IMR-90 (cell line): ENCODE measurements around the gene KRT79. TPM values are rescaled to one million over a fixed set of nuclear protein-coding genes. Genes with fewer than 3 reads are reported as not detected.

Experiments
- ATAC-seq: fragments of 200-7000 bp; cut with Tn5 transposase; 2 replicates; pipeline ENCODE4 v1.9.1; 2020; ENCODE audit warnings: low read depth, mild to moderate bottlenecking, moderate library complexity
- BruUV-seq: library from RNA; stranded (reverse); fragments of 400-500 nt; replicated peaks from 2 replicates; lab custom pipeline; 2021; lab: Mats Ljungman, UMichigan
- CTCF ChIA-PET: fragments of 300-600 bp; formaldehyde crosslinking; extraction: SDS; loops from one replicate; lab custom pipeline; 2021; ENCODE audit warnings: antibody characterized with exemption; lab: Yijun Ruan, JAX
- POLR2A ChIA-PET: fragments of 300-600 bp; sonication (Branson Sonifier 250); formaldehyde crosslinking; loops from one replicate; lab custom pipeline; 2022; ENCODE audit warnings: antibody characterized with exemption; ENCODE audit not compliant: unreplicated experiment; lab: Charles Lee
- DNase-seq: peaks from one replicate; pipeline ENCODE4 v3.0.0; 2013
- H2AFZ ChIP-seq: replicated peaks from 2 replicates; pipeline ENCODE3; 2013; ENCODE audit warnings: low read length, mild to moderate bottlenecking; ENCODE audit not compliant: poor library complexity
- H2AK5ac ChIP-seq: 2 replicates; pipeline ENCODE4 v1.6.1; 2013; ENCODE audit warnings: low read depth, low read length, inconsistent platforms
- H2AK9ac ChIP-seq: replicated peaks from 2 replicates; pipeline ENCODE3; 2013; ENCODE audit warnings: mild to moderate bottlenecking, low read depth, low read length, moderate library complexity; ENCODE audit not compliant: poor library complexity
- H2BK120ac ChIP-seq: 2 replicates; pipeline ENCODE4 v1.6.1; 2013; ENCODE audit warnings: low read depth, low read length, inconsistent platforms
- H2BK15ac ChIP-seq: 3 replicates; pipeline ENCODE4 v1.6.1; 2013; ENCODE audit warnings: low read depth, low read length, inconsistent platforms
- H2BK20ac ChIP-seq: 2 replicates; pipeline ENCODE4 v1.6.1; 2013; ENCODE audit warnings: low read depth, mild to moderate bottlenecking, inconsistent platforms, low read length, moderate library complexity
- H2BK5ac ChIP-seq: 2 replicates; pipeline ENCODE4 v1.6.1; 2013; ENCODE audit warnings: mild to moderate bottlenecking, low read depth, low read length, inconsistent platforms; ENCODE audit not compliant: poor library complexity, severe bottlenecking
- H3K14ac ChIP-seq: replicated peaks from 2 replicates; pipeline ENCODE4 v1.6.1; 2013; ENCODE audit warnings: low read depth, low read length, inconsistent platforms
- H3K18ac ChIP-seq: 2 replicates; pipeline ENCODE4 v1.6.1; 2013; ENCODE audit warnings: low read depth, low read length, control low read depth
- H3K23ac ChIP-seq: 2 replicates; pipeline ENCODE4 v1.6.1; 2013; ENCODE audit warnings: low read depth, low read length, inconsistent platforms
- H3K27ac ChIP-seq: 2 replicates; pipeline ENCODE4 v1.5.1; 2013; ENCODE audit warnings: mild to moderate bottlenecking, control low read depth, low read length; ENCODE audit not compliant: insufficient read depth
- H3K27me3 ChIP-seq: 2 replicates; pipeline ENCODE4 v1.6.1; 2013; ENCODE audit warnings: low read length; ENCODE audit not compliant: control insufficient read depth, insufficient read depth
- H3K36me3 ChIP-seq: 2 replicates; pipeline ENCODE4 v1.6.1; 2013; ENCODE audit warnings: low read length, mixed read lengths; ENCODE audit not compliant: control insufficient read depth, insufficient read depth
- H3K4ac ChIP-seq: 2 replicates; pipeline ENCODE4 v1.6.1; 2013; ENCODE audit warnings: low read depth, low read length, inconsistent platforms
- H3K4me1 ChIP-seq: 2 replicates; pipeline ENCODE4 v1.6.1; 2013; ENCODE audit warnings: low read length, mixed read lengths; ENCODE audit not compliant: control insufficient read depth, insufficient read depth
- H3K4me2 ChIP-seq: 2 replicates; pipeline ENCODE4 v1.6.1; 2013; ENCODE audit warnings: low read depth, mild to moderate bottlenecking, control low read depth, low read length, moderate library complexity
- H3K4me3 ChIP-seq: 2 replicates; pipeline ENCODE4 v1.5.1; 2013; ENCODE audit warnings: low read depth, mild to moderate bottlenecking, control low read depth, low read length, moderate library complexity; ENCODE audit not compliant: insufficient read depth
- H3K56ac ChIP-seq: 2 replicates; pipeline ENCODE4 v1.6.1; 2013; ENCODE audit warnings: low read length, inconsistent platforms; ENCODE audit not compliant: insufficient read depth; ENCODE audit errors: extremely low read depth
- H3K79me1 ChIP-seq, 2 experiments: 2 replicates each; pipeline ENCODE4 v1.6.1; 2013; ENCODE audit warnings: low read length in 2 of 2, inconsistent platforms in 1 of 2, low read depth in 1 of 2
- H3K9ac ChIP-seq: 2 replicates; pipeline ENCODE4 v1.6.1; 2013; ENCODE audit warnings: low read depth, low read length, control low read depth
- H3K9me1 ChIP-seq: 2 replicates; pipeline ENCODE4 v1.6.1; 2013; ENCODE audit warnings: low read length, inconsistent platforms; ENCODE audit not compliant: insufficient read depth
- H3K9me3 ChIP-seq: 2 replicates; pipeline ENCODE4 v1.6.1; 2013; ENCODE audit warnings: low read length; ENCODE audit not compliant: control insufficient read depth, insufficient read depth
- H4K20me1 ChIP-seq: 2 replicates; pipeline ENCODE4 v1.6.1; 2013; ENCODE audit warnings: low read length, inconsistent platforms; ENCODE audit not compliant: insufficient read depth
- H4K5ac ChIP-seq: 2 replicates; pipeline ENCODE4 v1.6.1; 2013; ENCODE audit warnings: mild to moderate bottlenecking, low read depth, low read length, control low read depth
- H4K8ac ChIP-seq, 2 experiments: 2 replicates each; pipeline ENCODE4 v1.6.1; 2013; ENCODE audit warnings: low read depth in 2 of 2, low read length in 2 of 2, control low read depth in 1 of 2, inconsistent platforms in 1 of 2
- H4K91ac ChIP-seq: 2 replicates; pipeline ENCODE4 v1.6.1; 2013; ENCODE audit warnings: low read depth, low read length, inconsistent platforms; ENCODE audit not compliant: insufficient read depth
- BHLHE40 ChIP-seq: fragments of 150-350 bp; IDR thresholded peaks from 2 replicates; pipeline ENCODE4 v1.6.1; 2016; ENCODE audit warnings: mild to moderate bottlenecking, low read depth, low read length
- CEBPB ChIP-seq: IDR thresholded peaks from 2 replicates; pipeline ENCODE4 v1.6.1; 2012; ENCODE audit warnings: low read depth, low read length, improper control_type of control experiment
- CHD1 ChIP-seq: IDR thresholded peaks from 2 replicates; pipeline ENCODE4 v1.6.1; 2012; ENCODE audit warnings: low read depth, low read length, improper control_type of control experiment
- ELK1 ChIP-seq: fragments of 150-350 bp; IDR thresholded peaks from 2 replicates; pipeline ENCODE4 v1.6.1; 2016; ENCODE audit warnings: low read depth, mild to moderate bottlenecking, low read length, moderate library complexity, borderline replicate concordance
- MAFK ChIP-seq: IDR thresholded peaks from 2 replicates; pipeline ENCODE4 v1.6.1; 2012; ENCODE audit warnings: low read depth, low read length, improper control_type of control experiment
- MAZ ChIP-seq: IDR thresholded peaks from 2 replicates; pipeline ENCODE4 v1.6.1; 2012; ENCODE audit warnings: low read depth, mild to moderate bottlenecking, low read length, improper control_type of control experiment, moderate library complexity, borderline replicate concordance
- MXI1 ChIP-seq: IDR thresholded peaks from 2 replicates; pipeline ENCODE4 v1.6.1; 2012; ENCODE audit warnings: low read depth, mild to moderate bottlenecking, low read length, moderate library complexity, borderline replicate concordance
- POLR2A ChIP-seq: IDR thresholded peaks from 2 replicates; pipeline ENCODE4 v1.6.1; 2012; ENCODE audit warnings: mild to moderate bottlenecking, low read depth, low read length
- RAD21 ChIP-seq: IDR thresholded peaks from 2 replicates; pipeline ENCODE4 v1.6.1; 2012; ENCODE audit warnings: low read length, improper control_type of control experiment
- RFX5 ChIP-seq: IDR thresholded peaks from 2 replicates; pipeline ENCODE4 v1.8.0; 2012; ENCODE audit warnings: low read depth, mild to moderate bottlenecking, low read length, moderate library complexity
- SMC3 ChIP-seq: fragments of 150-350 bp; IDR thresholded peaks from 2 replicates; pipeline ENCODE4 v1.6.1; 2016; ENCODE audit warnings: low read depth, mild to moderate bottlenecking, antibody characterized with exemption, low read length, moderate library complexity
- USF2 ChIP-seq: fragments of 150-350 bp; IDR thresholded peaks from 2 replicates; pipeline ENCODE4 v1.6.1; 2017; ENCODE audit warnings: mild to moderate bottlenecking, antibody characterized with exemption, low read length, low read depth
- WGBS, 2 experiments: methylation state at CpG; one replicate each; pipeline versions ENCODE4 v1.1.5 to v1.1.7; 2013; ENCODE audit warnings: missing lambda C conversion rate in 2 of 2; ENCODE audit not compliant: insufficient read length in 1 of 2; ENCODE audit errors: extremely low coverage in 2 of 2; 5-methylcytosine and 5-hydroxymethylcytosine counted together
- dilution Hi-C: fragments of 300-500 bp; cut with HindIII; formaldehyde crosslinking; loops from one replicate; pipeline ENCODE4 v1.14.3; 2018; ENCODE audit warnings: low sequenced_read_pairs; ENCODE audit not compliant: unreplicated experiment
- in situ Hi-C: fragments of 300-500 bp; cut with MboI; formaldehyde crosslinking; loops from 3 replicates; pipeline ENCODE4 v1.14.3; 2019; ENCODE audit warnings: low sequenced_read_pairs, inconsistent platforms, mixed read lengths
- intact Hi-C: fragments of 100-400 bp; cut with micrococcal nuclease; formaldehyde crosslinking; loops from 2 replicates; pipeline ENCODE4 v1.10.0; 2022
- polyA plus RNA-seq, 3 experiments: library from polyadenylated mRNA; depleted of rRNA; stranded (reverse); fragments of >200 nt; gene quantifications; 2 replicates each; pipeline ENCODE4 v1.2.3, GENCODE V29; 2012; ENCODE audit warnings: low replicate concordance in 1 of 3
- total RNA-seq: library from RNA; depleted of rRNA; stranded (reverse); fragments of >200 nt; gene quantifications from 2 replicates; pipeline ENCODE4 v1.2.3, GENCODE V29; 2012
- TF ChIP-seq, protein P1 (sequence below): conservative IDR thresholded peaks from 2 replicates; pipeline ENCODE4 v1.5.1; 2012; ENCODE audit warnings: mild to moderate bottlenecking, low read depth, low read length, improper control_type of control experiment

Gene KRT79
- total and polyA plus RNA-seq, 2 of the 4 experiments (the other 2 are of a cell fraction): under 0.01 to 0.24 TPM

DNA sequence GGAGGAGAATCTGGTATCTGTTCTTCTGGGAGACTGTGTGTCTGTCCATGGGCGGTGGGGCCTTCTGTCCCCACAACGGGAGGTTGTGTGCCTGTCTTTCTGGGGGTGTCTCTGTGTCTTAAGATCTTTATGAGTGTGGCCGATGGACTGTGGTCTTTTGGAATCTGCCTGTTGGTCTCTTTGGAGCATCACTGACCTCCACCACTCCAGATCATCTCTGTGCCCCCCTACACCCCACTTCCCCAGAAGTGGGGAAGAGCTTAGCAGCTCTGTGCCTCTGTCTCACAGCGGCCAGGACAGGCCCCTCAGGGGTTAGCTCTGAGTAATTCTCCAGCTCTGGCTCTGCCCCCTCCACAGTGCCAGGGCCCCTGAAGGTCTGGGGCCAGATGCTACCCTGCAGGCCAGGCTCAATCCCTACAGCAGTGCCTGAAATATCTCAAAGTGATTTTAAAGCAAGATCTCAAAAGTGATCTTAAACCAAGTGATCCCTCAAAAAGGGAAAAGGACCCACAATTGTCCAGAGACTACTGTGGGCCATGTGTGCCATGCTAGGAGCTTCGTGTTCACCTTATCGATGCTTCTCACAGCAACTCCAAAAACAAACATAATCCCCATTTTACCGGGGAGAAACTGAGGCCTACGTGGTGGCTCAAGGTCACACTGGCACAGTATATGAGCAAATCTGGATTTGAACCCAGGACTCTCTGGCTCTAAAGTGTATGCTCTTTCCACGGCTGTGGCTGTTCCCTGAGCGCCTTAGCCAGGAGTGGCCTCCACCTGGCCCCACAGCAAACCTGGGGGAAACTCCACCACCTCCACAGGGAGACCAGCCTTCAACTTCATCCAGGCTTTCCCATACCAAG is 40.7 kb upstream of the KRT79 start:
- Histone ChIP-seq H4K8ac (peak overlapping the region; percentile 72 to 78), H2BK20ac (peak overlapping the region; percentile 94), H3K14ac (peak overlapping the region; percentile 41), H3K4me2 (peak overlapping the region; percentile 78), H3K23ac (peak overlapping the region; percentile 95), H2AFZ (peak overlapping the region; percentile 91), H3K36me3 (no peaks in the 10 kb centered on the region), H3K27ac (peak overlapping the region; percentile 58), H3K79me1 (no peaks in the 10 kb centered on the region), H3K9me3 (no peaks in the 10 kb centered on the region), H3K9me1 (peaks cover 23% of the 10 kb centered on the region), H3K56ac (peak overlapping the region; percentile 74; the same call in 1 of the 2 replicates), H3K9ac (peak overlapping the region; percentile 74), H4K5ac (peak overlapping the region; percentile 79), H3K4me1 (peaks cover 28% of the 10 kb centered on the region), H4K20me1 (no peaks in the 10 kb centered on the region), H3K4me3 (peak overlapping the region; percentile 11; the same call in 1 of the 2 replicates), H2AK9ac (peak overlapping the region; percentile 89), H2BK120ac (peak overlapping the region; percentile 90), H2BK5ac (peak overlapping the region; percentile 68), H3K4ac (peak overlapping the region; percentile 84), H4K91ac (peak overlapping the region; percentile 91), H3K27me3 (no peaks in the 10 kb centered on the region), H2AK5ac (peak overlapping the region; percentile 87), H3K18ac (peak overlapping the region; percentile 76), H2BK15ac (peak overlapping the region; percentile 81; the same call in 2 of the 3 replicates)
- intact Hi-C loops: loop anchor here (5.0 to 10.0 kb wide), 3 partner anchors 483 to 660 kb away; no protein-coding TSS in a partner anchor
- CTCF ChIA-PET: interaction anchor here (1.1 to 1.5 kb wide), 3 partner anchors 9 to 502 kb away, joined by 4 to 7 read pairs (median 5); no protein-coding TSS in a partner anchor
- in situ Hi-C loops: loop anchor here (5.0 kb wide), 3 partner anchors 293 to 728 kb away; no protein-coding TSS in a partner anchor
- dilution Hi-C loops: loop anchor here (25.0 kb wide), 1 partner anchor 112 kb away; no protein-coding TSS in a partner anchor
- no TSS peak for BruUV-seq
- no peak for DNase-seq
- WGBS, 2 experiments: 92% methylated on average over 2 of the region's 10 CpGs; no CpG with 5 or more reads in 1 of the 2 experiments
- no peak for ATAC-seq
- POLR2A ChIA-PET: no interaction called here
- TF ChIP-seq CEBPB: no peak
- TF ChIP-seq SMC3: no peak
- no peak for TF ChIP-seq MXI1
- no peak for TF ChIP-seq MAZ
- no peak for TF ChIP-seq BHLHE40
- no peak for TF ChIP-seq ELK1
- TF ChIP-seq CHD1: no peak
- TF ChIP-seq POLR2A: no peak
- TF ChIP-seq USF2: no peak
- TF ChIP-seq RFX5: no peak
- TF ChIP-seq MAFK: no peak
- TF ChIP-seq, protein P1, sequence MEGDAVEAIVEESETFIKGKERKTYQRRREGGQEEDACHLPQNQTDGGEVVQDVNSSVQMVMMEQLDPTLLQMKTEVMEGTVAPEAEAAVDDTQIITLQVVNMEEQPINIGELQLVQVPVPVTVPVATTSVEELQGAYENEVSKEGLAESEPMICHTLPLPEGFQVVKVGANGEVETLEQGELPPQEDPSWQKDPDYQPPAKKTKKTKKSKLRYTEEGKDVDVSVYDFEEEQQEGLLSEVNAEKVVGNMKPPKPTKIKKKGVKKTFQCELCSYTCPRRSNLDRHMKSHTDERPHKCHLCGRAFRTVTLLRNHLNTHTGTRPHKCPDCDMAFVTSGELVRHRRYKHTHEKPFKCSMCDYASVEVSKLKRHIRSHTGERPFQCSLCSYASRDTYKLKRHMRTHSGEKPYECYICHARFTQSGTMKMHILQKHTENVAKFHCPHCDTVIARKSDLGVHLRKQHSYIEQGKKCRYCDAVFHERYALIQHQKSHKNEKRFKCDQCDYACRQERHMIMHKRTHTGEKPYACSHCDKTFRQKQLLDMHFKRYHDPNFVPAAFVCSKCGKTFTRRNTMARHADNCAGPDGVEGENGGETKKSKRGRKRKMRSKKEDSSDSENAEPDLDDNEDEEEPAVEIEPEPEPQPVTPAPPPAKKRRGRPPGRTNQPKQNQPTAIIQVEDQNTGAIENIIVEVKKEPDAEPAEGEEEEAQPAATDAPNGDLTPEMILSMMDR: no peak
- no peak for TF ChIP-seq RAD21
